Panc1 (cell line): Measurements from ENCODE around the gene TMEM138. TPM values are rescaled to one million over a fixed set of nuclear protein-coding genes. Genes with fewer than 3 reads are reported as not detected.

ENCODE experiments used
- ATAC-seq: fragments of 200-7000 bp; cut with Tn5 transposase; 2 replicates; pipeline ENCODE4 v1.9.1; 2020; ENCODE audit warnings: mild to moderate bottlenecking, moderate library complexity
- BruUV-seq: library from RNA; stranded (reverse); fragments of 400-500 nt; replicated peaks from 2 replicates; lab custom pipeline; 2021; lab: Mats Ljungman, UMichigan
- CTCF ChIA-PET: fragments of 300-600 bp; sonication (Branson Sonifier 250); formaldehyde crosslinking; loops from one replicate; lab custom pipeline; 2022; ENCODE audit warnings: antibody characterized with exemption; lab: Charles Lee
- POLR2A ChIA-PET: fragments of 300-600 bp; sonication (Branson Sonifier 250); formaldehyde crosslinking; loops from one replicate; lab custom pipeline; 2022; ENCODE audit warnings: antibody characterized with exemption; lab: Charles Lee
- DNase-seq: peaks from one replicate; pipeline ENCODE4 v3.0.0-alpha.2; 2010; ENCODE audit warnings: low read depth, low spot score
- H3K27ac ChIP-seq: 2 replicates; pipeline ENCODE4 v1.5.1; 2011; ENCODE audit warnings: mild to moderate bottlenecking, low read length, inconsistent platforms
- H3K27me3 ChIP-seq: fragments of 200-500 bp; sonication (Bioruptor generic); 2 replicates; pipeline ENCODE4 v1.6.0; 2014; ENCODE audit warnings: low read length, inconsistent platforms; ENCODE audit not compliant: control insufficient read depth, insufficient read depth
- H3K36me3 ChIP-seq: fragments of 200-500 bp; sonication (Bioruptor generic); 2 replicates; pipeline ENCODE4 v1.5.1; 2014; ENCODE audit warnings: inconsistent platforms, mild to moderate bottlenecking, low read length, moderate library complexity; ENCODE audit not compliant: control insufficient read depth, insufficient read depth
- H3K4me1 ChIP-seq: 2 replicates; pipeline ENCODE4 v1.5.1; 2011; ENCODE audit warnings: inconsistent platforms, mild to moderate bottlenecking, low read length, moderate library complexity; ENCODE audit not compliant: control insufficient read depth, insufficient read depth
- H3K4me3 ChIP-seq, 2 experiments: 2 replicates each; pipeline ENCODE4 v1.5.1; 2011 to 2012; ENCODE audit warnings: low read depth in 2 of 2, low read length in 2 of 2, mild to moderate bottlenecking in 2 of 2, inconsistent platforms in 1 of 2, moderate library complexity in 1 of 2
- H3K9me3 ChIP-seq: fragments of 200-500 bp; sonication (Bioruptor generic); 2 replicates; pipeline ENCODE4 v1.5.1; 2014; ENCODE audit warnings: low read depth, mild to moderate bottlenecking, inconsistent platforms, low read length, moderate library complexity; ENCODE audit not compliant: control insufficient read depth, insufficient read depth
- POLR2AphosphoS5 ChIP-seq: IDR thresholded peaks from 2 replicates; pipeline ENCODE4 v1.6.1; 2012; ENCODE audit warnings: mild to moderate bottlenecking, low read depth, low read length, moderate library complexity
- SIN3A ChIP-seq: IDR thresholded peaks from 2 replicates; pipeline ENCODE4 v1.6.1; 2012; ENCODE audit warnings: low read depth, mild to moderate bottlenecking, low read length, moderate library complexity, borderline replicate concordance; ENCODE audit not compliant: insufficient read depth
- TCF7L2 ChIP-seq: IDR thresholded peaks from 2 replicates; pipeline ENCODE4 v1.6.1; 2011; ENCODE audit warnings: mild to moderate bottlenecking, low read depth, low read length, inconsistent platforms
- in situ Hi-C: cut with HindIII; loops from 2 replicates; pipeline ENCODE4 v1.10.0; 2016; ENCODE audit warnings: low sequenced_read_pairs, low pct_unique_long_range_greater_than_20kb
- intact Hi-C: fragments of 100-400 bp; cut with micrococcal nuclease; formaldehyde crosslinking; loops from one replicate; pipeline ENCODE4 v1.10.0; 2022; ENCODE audit not compliant: unreplicated experiment
- total RNA-seq: library from RNA; stranded (reverse); gene quantifications from one replicate; pipeline ENCODE4 v1.2.1, GENCODE V29; 2021; ENCODE audit not compliant: unreplicated experiment
- TF ChIP-seq, protein P1 (sequence below): fragments of 450-650 bp; IDR thresholded peaks from 2 replicates; pipeline ENCODE4 v1.5.1; 2017; ENCODE audit warnings: mild to moderate bottlenecking
- TF ChIP-seq, protein P2 (sequence below), 2 experiments: IDR thresholded peaks; 2 replicates each; pipeline ENCODE4 v1.6.1; 2011 to 2012; ENCODE audit warnings: low read depth in 2 of 2, control low read depth in 1 of 2, low read length in 1 of 2, mild to moderate bottlenecking in 1 of 2, moderate library complexity in 1 of 2; ENCODE audit not compliant: insufficient read depth in 1 of 2

TMEM138 gene
- total RNA-seq, 1 experiment from 2014 or later = 86.6 TPM

DNA sequence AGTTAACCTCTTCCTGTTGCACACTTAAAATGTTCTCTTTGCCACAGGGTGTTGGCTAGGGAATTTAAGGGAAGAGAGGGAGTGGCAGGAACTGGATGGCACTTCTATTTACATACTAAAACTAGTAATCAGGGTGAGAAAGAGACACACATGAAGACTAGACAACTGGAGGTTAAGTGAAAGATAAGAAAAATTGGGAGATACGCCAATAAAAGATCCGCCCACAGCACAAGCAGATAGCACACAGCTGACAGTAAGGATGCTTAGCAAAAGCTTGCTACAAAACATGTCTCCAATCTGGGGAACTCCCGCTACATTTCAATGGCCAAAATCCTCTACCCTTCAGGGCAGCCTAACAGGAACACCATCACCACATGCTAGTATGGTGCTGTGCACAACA lies 54.8 kb downstream of the TMEM138 start:
- ATAC-seq (no peak; the same call in 1 of the 2 replicates), DNase-seq (no peak)
- BruUV-seq = no TSS peak
- Histone ChIP-seq H3K27me3 (no peaks in the 10 kb centered on the region), H3K9me3 (no peaks in the 10 kb centered on the region), H3K36me3 (peaks cover 69% of the 10 kb centered on the region), H3K27ac (no peak overlapping the region), H3K4me3 (no peak overlapping the region), H3K4me1 (no peaks in the 10 kb centered on the region)
- ChIA-PET POLR2A (no interaction called here), CTCF (no interaction called here)
- intact Hi-C loops = no loop called here
- in situ Hi-C loops = no loop called here
- TF ChIP-seq POLR2AphosphoS5 (no peak), TCF7L2 (no peak), SIN3A (no peak)
- TF ChIP-seq, protein P1, sequence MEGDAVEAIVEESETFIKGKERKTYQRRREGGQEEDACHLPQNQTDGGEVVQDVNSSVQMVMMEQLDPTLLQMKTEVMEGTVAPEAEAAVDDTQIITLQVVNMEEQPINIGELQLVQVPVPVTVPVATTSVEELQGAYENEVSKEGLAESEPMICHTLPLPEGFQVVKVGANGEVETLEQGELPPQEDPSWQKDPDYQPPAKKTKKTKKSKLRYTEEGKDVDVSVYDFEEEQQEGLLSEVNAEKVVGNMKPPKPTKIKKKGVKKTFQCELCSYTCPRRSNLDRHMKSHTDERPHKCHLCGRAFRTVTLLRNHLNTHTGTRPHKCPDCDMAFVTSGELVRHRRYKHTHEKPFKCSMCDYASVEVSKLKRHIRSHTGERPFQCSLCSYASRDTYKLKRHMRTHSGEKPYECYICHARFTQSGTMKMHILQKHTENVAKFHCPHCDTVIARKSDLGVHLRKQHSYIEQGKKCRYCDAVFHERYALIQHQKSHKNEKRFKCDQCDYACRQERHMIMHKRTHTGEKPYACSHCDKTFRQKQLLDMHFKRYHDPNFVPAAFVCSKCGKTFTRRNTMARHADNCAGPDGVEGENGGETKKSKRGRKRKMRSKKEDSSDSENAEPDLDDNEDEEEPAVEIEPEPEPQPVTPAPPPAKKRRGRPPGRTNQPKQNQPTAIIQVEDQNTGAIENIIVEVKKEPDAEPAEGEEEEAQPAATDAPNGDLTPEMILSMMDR = no peak
- TF ChIP-seq, protein P2, sequence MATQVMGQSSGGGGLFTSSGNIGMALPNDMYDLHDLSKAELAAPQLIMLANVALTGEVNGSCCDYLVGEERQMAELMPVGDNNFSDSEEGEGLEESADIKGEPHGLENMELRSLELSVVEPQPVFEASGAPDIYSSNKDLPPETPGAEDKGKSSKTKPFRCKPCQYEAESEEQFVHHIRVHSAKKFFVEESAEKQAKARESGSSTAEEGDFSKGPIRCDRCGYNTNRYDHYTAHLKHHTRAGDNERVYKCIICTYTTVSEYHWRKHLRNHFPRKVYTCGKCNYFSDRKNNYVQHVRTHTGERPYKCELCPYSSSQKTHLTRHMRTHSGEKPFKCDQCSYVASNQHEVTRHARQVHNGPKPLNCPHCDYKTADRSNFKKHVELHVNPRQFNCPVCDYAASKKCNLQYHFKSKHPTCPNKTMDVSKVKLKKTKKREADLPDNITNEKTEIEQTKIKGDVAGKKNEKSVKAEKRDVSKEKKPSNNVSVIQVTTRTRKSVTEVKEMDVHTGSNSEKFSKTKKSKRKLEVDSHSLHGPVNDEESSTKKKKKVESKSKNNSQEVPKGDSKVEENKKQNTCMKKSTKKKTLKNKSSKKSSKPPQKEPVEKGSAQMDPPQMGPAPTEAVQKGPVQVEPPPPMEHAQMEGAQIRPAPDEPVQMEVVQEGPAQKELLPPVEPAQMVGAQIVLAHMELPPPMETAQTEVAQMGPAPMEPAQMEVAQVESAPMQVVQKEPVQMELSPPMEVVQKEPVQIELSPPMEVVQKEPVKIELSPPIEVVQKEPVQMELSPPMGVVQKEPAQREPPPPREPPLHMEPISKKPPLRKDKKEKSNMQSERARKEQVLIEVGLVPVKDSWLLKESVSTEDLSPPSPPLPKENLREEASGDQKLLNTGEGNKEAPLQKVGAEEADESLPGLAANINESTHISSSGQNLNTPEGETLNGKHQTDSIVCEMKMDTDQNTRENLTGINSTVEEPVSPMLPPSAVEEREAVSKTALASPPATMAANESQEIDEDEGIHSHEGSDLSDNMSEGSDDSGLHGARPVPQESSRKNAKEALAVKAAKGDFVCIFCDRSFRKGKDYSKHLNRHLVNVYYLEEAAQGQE (IDR thresholded peaks at IDR 0.05; ENCODE audit: insufficient read depth in 1 of 2, low read depth in 2 of 2, low read length in 1 of 2) = no peak

DNA sequence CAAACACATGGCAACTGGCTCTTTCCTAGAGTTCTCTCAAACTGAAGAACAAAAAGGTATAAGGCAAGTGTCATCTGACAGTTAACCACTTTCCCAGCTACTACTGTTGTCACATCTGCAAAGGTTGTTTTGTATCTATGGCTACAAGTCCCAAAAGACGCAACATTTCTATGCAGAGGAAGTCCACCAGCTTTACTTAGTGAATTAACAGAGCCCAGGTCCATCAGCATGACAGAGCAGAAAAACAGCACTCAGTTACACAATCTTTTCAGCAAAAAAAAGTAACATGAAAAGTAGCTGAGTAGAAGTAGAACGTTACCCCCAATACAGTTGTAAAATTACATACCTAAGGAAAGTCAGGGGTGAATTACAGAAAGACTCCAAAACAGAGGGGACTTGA lies 55.5 kb downstream of the TMEM138 start:
- Histone ChIP-seq H3K36me3 (peaks cover 68% of the 10 kb centered on the region), H3K27me3 (no peaks in the 10 kb centered on the region), H3K9me3 (no peaks in the 10 kb centered on the region), H3K4me3 (no peak overlapping the region), H3K27ac (no peak overlapping the region), H3K4me1 (no peaks in the 10 kb centered on the region)
- in situ Hi-C loops = no loop called here
- CTCF ChIA-PET = no interaction called here
- DNase-seq = no peak
- intact Hi-C loops = no loop called here
- POLR2A ChIA-PET = no interaction called here
- BruUV-seq = no TSS peak
- TF ChIP-seq TCF7L2 (no peak), SIN3A (no peak), POLR2AphosphoS5 (no peak)
- TF ChIP-seq, protein P1 = no peak
- TF ChIP-seq, protein P2 (IDR thresholded peaks at IDR 0.05; ENCODE audit: insufficient read depth in 1 of 2, low read depth in 2 of 2, low read length in 1 of 2) = no peak
- ATAC-seq = no peak
